Left hindlimb (tissue), 1 donor: Measurements from ENCODE around the gene CRTAP.
"Not testable (repeated sequence)": the region's sequence is repeated elsewhere in the genome, so short reads cannot be mapped to it uniquely, and the experiment has no call there.

ENCODE experiments used
- DNase-seq: peaks from one replicate; pipeline ENCODE4 v3.0.0-alpha.2; 2018

CRTAP gene

GRCh38 chr3:33145221-33145900 lies 31.5 kb downstream of the CRTAP start:
- DNase-seq, result no peak

- DNase-seq, result no peak
Observed at GRCh38 chr3:33145901-33146580, 32.2 kb downstream of the CRTAP start.

- DNase-seq, result peak; percentile 66
Observed at GRCh38 chr3:33146791-33147445, 33.1 kb downstream of the CRTAP start.

GRCh38 chr3:33149342-33149741 lies 35.5 kb downstream of the CRTAP start:
- DNase-seq, result no peak

GRCh38 chr3:33152363-33153360 lies 38.8 kb downstream of the CRTAP start:
- DNase-seq, result no peak

- no peak for DNase-seq
Observed at GRCh38 chr3:33153782-33154181, 40.0 kb downstream of the CRTAP start.

- no peak for DNase-seq
Observed at GRCh38 chr3:33155301-33155700, 41.5 kb downstream of the CRTAP start.

- no peak for DNase-seq
Observed at GRCh38 chr3:33159234-33159633, 45.4 kb downstream of the CRTAP start.

- DNase-seq, result no peak
Observed at GRCh38 chr3:33159981-33160380, 46.2 kb downstream of the CRTAP start.

- not testable (repeated sequence) for DNase-seq
Observed at GRCh38 chr3:33162621-33163020, 48.8 kb downstream of the CRTAP start.

GRCh38 chr3:33165372-33165771 lies 51.6 kb downstream of the CRTAP start:
- DNase-seq, result no peak

- DNase-seq, result no peak
Observed at GRCh38 chr3:33166095-33166494, 52.3 kb downstream of the CRTAP start.

- no peak for DNase-seq
Observed at GRCh38 chr3:33167284-33167683, 53.5 kb downstream of the CRTAP start.

GRCh38 chr3:33167716-33168336 lies 54.0 kb downstream of the CRTAP start:
- DNase-seq, result no peak

GRCh38 chr3:33170531-33170930 lies 56.7 kb downstream of the CRTAP start:
- DNase-seq, result no peak

- DNase-seq, result no peak
Observed at GRCh38 chr3:33171580-33171979, 57.8 kb downstream of the CRTAP start.

GRCh38 chr3:33173103-33173502 lies 59.3 kb downstream of the CRTAP start:
- DNase-seq, result no peak

GRCh38 chr3:33173672-33174071 lies 59.9 kb downstream of the CRTAP start:
- no peak for DNase-seq

GRCh38 chr3:33174095-33174494 lies 60.3 kb downstream of the CRTAP start:
- DNase-seq, result no peak

GRCh38 chr3:33174711-33175414 lies 61.0 kb downstream of the CRTAP start:
- DNase-seq, result peak; percentile 61

GRCh38 chr3:33179132-33179531 lies 65.3 kb downstream of the CRTAP start:
- no peak for DNase-seq

- no peak for DNase-seq
Observed at GRCh38 chr3:33181229-33181628, 67.4 kb downstream of the CRTAP start.
